Dedifferentiated amniotic fluid mesenchymal stem cell (primary cell): ENCODE results near the gene IFRD1.

Experiments
- DNase-seq: peaks from one replicate; pipeline ENCODE4 v3.0.0-alpha.2; 2016; ENCODE audit errors: extremely low spot score

Gene IFRD1

GRCh38 chr7:112487457-112488263 is 37.4 kb downstream of the IFRD1 start:
- no peak for DNase-seq

- no peak for DNase-seq
These were observed 37.9 kb downstream of the IFRD1 start for GRCh38 chr7:112488264-112488552.

DNA sequence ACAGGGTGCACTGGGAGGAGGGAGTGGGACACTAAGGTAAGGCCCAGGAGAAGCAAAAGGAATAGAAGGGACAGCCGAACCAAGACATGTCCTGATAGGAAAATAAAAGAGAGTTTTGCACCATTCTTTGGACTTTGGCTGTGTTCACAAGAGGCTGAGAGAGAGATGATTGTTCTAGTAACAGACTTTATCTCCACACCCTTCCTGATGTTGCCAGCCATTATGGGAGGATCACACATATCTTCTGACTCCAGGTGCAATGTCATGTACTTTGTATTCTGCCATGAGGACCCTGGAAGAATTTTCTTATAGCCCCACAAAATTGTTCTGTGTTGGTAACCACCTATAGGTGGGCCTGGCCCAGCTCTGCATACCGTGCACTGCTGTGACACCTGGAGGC is 41.9 kb downstream of the IFRD1 start:
- no peak for DNase-seq

DNA sequence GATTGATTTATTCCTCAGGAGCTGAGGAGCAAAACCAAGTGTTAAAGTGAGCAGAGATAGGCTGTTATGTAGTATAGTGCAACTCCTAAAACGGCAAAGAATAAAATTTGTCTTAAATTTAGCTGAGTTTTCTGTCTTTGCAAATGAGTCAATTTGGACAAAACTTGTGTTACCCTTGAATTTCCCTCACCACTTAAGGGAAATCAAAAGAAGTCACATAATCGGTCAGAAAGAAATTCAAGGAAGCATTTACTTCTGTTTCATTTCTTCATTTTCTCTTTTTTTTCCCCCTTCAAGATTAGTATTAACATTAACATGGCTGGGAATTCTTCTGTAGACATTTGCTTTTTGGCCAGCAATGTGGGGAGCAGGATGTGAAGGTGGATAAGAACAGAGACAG is 44.4 kb downstream of the IFRD1 start:
- no peak for DNase-seq

DNA sequence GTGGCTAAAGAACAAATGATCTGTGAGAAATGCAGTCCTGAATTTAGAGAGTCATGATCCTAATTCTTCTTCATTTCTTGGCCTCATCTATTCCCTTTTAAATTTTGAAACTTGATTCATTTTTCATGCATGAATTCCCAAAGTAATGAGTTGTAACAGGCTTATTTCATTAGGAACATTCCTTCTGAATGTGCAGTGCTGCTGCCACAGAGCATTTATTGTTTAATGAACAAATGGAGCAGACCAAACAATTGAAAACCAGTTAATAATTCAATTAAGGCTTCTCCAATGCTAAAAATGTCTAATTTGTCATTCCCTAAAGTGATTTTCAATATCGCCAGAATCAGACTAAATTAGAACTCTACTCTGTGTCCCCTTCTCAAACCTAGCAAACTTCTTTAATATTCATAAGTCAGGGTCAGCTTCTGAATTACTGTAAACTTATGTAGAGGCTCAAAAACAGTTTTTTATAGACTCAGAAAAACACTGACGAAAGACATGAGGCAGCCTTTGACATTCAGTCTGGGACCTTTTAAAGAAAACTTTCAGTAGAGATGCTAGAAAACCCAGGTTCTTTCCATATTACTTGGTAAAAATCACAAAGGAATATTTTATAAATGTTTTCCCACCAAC is 45.0 kb downstream of the IFRD1 start:
- no peak for DNase-seq

DNA sequence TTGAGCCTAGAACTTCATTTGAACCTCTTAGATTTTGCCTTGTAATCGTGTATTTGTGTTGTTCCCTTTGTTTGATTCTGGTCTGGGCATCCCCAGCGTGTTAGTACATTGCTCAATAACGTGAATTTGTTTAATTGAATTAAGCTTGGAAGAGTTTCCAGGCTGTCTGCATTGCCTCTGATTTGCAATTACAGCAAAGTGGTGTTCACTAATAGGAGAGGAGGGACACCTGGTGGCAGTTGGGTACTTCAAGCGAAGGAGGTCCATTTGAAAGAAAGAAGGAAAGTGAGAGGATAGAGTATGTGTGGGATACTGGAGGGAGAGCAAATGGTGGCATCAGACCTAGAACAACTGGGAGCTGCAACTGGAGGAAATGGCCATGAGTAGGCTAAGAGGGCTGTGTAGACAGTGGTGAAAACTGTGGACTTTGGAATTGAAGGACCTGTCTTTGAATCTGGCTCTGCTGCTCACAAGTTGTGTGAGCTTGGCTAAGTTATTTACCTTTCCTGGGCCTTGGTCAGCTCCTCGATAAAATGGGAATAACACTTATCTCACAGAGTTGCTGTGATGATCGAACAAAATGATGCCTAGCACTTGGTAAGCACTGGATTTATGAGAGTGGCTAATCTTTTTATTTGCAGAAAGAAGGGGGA is 45.7 kb downstream of the IFRD1 start:
- DNase-seq, result peak; percentile 38

DNA sequence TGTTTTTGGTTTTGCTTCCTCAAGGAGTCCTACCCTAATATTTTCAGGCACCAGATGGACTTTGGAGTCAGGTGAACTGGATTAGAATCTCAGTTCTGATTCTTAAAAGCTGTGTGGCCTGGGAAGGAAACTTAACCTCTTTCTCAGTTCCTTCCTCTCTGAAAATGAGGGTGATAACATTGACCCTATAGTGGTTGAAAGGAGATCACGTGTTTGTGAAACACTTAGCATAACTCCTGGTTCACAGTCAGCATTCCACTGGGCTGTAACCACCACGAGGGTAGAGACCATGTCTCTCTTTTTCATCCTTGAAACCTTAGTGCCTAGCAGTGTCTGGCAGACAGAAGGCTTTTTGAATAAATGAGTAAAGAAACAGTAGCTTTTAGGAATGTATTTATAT is 47.2 kb downstream of the IFRD1 start:
- DNase-seq, result no peak

DNA sequence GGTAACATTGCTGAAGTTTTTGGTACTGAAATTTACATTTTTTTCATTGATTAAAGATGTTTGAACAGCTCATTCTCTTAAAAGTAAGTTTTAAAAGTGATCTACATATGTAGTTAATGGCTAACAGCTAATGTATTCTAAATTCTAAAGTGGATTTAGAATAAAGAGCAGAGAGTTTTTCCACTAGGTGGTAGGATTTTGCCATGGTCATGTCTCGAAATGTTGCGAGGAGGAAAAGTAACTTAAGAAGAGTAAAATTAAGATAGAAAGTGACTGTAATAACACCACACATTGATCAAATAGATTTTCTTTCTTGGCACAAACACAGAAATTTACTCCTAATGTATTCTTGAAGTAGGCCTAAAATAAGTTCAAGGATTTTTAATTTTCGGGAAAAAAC is 50.4 kb downstream of the IFRD1 start:
- DNase-seq, result no peak

DNA sequence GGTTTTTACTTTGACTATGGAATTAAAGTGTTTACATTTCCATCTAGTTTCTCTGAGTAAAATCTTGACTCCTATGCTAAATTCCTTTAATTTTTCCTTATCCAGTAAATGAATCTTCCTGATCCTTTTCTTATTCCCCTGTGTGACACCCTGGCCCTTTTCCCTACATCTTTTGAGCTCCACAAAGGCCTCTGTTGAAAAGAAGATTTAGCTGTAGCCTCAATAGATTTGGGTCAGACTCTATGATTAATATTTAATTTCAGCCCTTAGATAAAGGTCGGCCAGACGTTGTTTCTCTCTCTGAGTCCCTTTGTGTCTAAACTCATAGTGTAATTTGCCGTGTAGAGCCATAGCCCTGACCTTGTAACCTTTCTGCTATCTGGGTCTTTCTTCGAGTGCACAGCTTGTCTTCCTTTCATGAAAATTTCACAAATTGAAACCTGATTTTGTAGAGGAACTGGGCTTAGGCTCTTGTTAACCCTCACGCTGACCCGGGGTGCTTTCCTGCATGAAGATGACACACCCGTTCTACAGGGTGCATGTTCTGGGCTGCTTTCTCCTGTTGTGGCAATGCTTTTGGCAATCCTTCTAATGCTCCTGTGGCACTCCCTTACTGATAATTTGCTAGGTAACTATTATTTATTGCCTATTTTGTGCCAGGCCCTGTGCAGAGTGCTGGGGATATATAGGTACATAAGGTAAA is 51.7 kb downstream of the IFRD1 start:
- no peak for DNase-seq

DNA sequence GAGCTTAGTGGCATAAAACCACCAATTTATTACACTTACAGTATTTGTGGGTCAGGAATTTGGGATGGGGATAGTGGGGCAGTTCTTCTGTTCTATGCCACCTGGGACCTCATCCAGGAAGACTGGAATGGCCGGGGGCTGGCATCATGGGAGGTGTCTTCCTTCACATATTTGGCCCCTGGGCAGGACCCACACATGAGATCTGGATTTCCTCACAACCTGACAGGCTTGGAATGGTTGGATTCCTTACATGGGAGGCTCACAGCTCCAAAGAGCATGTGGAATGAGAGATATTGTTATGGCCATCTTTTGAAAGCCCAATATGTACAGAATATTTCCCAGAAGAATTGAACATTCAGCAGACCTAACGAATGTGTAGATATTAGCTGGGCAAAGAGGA is 52.4 kb downstream of the IFRD1 start:
- DNase-seq, result no peak

DNA sequence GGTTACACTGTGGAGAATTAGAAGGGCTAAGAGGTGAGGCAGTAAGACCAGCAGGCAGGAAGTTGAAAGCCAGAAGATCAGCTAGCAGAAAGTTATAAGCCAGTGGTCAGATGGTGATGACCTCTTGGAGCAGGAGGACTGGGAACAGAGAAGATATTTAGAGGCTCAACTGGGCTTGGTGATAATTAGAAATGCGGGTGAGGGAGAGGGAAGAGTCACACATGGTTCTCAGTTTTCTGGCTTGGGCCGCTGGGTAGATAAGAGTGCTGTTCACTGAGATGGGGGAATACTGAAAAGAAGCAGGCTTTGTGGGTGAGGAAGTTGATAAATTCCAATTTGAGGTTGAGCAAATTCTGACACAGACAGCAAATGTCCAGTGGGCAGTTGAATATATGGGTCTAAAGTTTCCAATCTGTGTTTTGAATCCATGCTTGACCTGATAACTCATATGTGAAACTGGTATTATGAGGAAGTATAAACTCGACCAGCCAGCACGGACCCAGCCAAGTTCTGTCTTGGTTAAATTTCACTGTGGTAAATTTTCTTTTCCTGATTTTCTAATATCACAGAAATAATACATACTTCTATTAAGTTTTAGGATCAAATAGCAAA is 53.2 kb downstream of the IFRD1 start:
- no peak for DNase-seq

DNA sequence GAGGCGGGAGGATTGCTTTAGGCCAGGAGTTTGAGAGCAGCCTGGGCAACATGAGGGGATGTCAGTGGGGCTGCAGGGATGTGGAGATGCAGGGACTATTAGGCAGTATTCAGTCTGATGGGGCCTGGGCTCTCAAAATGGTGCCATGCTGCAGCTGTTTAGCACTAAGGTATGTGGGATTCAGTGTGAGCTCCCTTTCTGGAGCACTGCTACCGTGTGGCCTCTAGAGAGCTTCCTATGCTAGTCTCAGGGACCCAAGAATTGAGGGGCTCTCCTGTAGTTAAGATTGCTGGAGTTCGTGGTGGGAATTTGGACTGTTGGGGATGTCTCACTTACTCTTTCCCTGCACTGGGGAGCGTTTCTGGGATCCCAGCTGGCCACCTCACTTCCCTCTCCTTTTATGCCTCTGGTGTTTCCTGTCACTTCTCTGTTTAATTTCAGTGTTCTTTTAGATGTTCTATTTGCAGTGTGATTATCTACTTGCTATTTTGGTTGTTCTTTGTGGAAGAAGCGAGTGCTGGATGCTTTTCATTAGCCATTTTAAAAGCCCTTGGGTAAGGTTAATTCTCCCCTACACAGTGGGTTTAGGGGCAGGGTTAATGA is 53.9 kb downstream of the IFRD1 start:
- no peak for DNase-seq

DNA sequence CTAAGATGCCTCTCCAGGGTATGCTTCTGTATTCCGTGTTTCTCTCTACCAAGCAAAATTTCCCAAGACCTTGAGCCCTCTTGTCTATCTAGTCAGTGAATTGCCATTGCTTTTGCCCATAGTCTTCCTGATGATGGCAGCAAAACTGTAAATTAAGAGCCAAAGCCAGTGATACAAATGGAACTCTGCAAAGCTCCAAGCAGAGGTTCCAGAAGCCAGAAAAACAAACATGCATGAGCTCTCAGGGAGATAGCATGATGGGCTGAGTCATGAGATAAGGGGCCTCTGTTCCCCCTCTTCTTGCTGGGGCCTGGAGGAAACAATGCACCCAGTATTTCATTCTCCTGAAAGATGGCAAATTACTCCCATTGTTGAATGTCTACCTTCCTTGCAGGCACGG is 55.2 kb downstream of the IFRD1 start:
- no peak for DNase-seq

- no peak for DNase-seq
These were observed 58.1 kb downstream of the IFRD1 start for GRCh38 chr7:112508404-112508803.

GRCh38 chr7:112509402-112509801 is 59.1 kb downstream of the IFRD1 start:
- peak; percentile 31 for DNase-seq

GRCh38 chr7:112510001-112510742 is 59.9 kb downstream of the IFRD1 start:
- DNase-seq, result peak; percentile 59

DNA sequence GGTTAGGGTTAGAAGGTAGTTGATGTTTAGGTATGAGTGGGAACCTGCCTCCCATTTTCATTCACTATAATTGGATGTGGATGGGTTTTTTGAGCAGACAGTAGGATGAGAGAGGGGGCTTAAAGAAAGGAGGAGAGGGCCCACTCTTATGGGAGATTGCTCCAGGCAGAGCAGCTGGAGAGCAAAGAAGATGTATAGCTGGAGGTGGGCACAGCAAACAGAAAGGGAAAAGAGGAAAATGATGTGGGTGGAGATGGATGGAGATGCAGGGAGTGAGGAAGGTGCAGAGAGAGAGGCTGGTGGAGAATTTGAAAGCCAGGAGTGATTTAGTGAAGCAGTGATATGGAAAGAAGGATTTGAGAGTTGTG is 60.5 kb downstream of the IFRD1 start:
- no peak for DNase-seq

DNA sequence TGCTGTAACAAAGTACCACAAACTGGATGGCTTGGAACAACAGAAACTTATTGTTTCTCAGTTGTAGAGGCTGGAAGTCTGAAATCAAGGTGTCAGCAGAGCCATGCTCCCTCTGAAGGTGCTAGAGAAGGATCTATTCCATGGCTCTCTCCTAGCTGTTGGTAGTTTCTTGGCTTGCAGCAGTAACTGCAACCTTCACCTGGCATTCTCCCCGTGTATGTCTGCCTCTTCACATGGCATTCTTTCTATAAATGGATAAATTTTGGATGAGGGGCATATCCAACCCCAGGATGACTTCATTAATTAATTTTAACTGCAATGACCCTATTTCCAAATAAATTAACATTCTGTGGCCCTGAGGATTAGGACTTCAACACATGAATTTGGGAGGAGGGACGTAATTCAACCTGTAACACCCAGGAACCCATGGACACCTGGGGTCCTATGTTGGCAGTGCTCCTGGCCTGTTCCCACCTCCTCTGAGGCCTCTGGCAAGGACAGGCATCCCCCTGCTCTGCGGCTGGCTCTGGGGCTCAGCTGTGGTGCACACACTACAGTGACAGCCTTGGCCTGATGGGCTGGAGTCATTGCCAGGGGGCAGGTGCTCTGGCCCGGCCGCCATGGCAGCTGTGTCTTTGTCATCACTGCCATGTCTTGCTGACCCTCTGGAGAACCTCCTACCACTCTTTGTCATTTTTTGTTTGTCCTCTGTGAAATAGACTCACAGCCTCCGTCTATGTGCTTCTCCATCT is 61.4 kb downstream of the IFRD1 start:
- no peak for DNase-seq

DNA sequence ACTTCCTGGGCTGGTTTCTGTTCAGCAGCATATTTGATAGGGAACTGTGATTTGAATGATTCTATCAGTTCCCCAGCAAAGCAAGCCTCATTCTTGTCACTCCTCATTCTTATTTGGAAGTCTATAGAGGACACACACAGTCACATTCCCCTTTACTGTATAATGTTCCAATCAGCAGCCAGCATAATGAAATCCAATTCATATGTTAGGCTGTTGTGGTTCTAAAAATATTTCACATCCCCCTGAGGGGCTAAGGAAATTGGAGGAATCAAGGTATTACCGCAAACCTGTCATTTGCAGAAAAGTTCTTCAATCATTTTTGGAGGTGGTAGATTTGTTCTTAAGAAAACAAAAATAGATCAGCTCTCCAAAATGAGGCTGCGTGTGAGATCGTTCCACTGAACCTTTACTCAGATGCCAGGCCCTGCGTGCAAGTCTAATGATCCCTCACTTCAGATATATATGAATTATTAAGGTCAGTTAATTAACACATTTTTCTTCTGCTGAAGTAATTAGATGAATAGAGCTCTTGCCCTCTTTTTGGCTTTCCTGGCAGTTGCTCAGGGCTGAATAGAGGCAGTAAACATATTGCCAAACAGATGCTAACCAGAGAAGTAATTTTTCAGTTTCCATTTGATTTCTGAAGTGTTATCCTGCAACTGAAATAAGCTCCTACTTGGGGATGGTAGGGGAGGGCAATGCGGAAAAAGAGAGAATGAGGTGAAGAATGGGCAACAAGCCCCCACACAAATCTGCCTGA is 62.4 kb downstream of the IFRD1 start:
- no peak for DNase-seq

DNA sequence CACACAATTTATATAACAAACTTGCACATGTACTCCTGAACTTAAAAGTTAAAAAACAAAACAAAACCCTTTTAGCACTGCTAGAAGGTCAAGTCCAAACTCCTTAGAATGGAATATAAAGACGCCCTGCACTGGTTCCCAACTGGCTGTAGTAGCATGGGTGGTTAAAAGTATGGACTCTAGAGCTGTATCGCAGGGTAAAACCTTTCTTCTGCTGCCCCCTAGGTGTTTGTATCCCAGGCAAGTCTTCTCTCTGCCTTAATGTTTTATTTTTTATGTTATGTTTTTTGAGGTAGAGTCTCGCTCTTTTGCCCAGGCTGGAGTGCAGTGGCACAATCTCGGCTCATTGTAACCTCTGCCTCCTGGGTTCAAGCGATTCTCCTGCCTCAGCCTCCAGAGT is 65.7 kb downstream of the IFRD1 start:
- no peak for DNase-seq
